ENCODE data around the gene SYNCRIP.

GRCh38 chr6:85565736-85566135, 77.0 kb downstream of the SYNCRIP start:
- TF ChIP-seq CTCF (IDR thresholded peaks at IDR 0.05; ENCODE audit: insufficient read depth, low read length) = no peak
- no peak for TF ChIP-seq REST (IDR thresholded peaks at IDR 0.05; ENCODE audit: insufficient replicate concordance, low read depth)
